Measurements from ENCODE around the gene MARVELD3.

GRCh38 chr16:71675380-71675779, 49.4 kb downstream of the MARVELD3 start:
- TF ChIP-seq CTCF (conservative IDR thresholded peaks at IDR 0.05 in 1 of 2, IDR thresholded peaks at IDR 0.05 in 1 of 2; ENCODE audit: extremely low read depth in 1 of 2, insufficient read depth in 1 of 2, low read depth in 1 of 2, low read length in 2 of 2) (no peak), EZH2 (IDR thresholded peaks at IDR 0.05; ENCODE audit: borderline replicate concordance, low read length) (no peak)

Data from mammary epithelial cell (primary cell).